T-helper 2 cell treated with Interferon-gamma antibody and Interleukin-4, amounts not matched to agents 100 ng/mL and 5 ng/mL, for 36 hours (primary cell): ENCODE measurements around the gene RDH8. TPM values are rescaled to one million over a fixed set of nuclear protein-coding genes. Genes with fewer than 3 reads are reported as not detected.
"Not testable (repeated sequence)": the region's sequence is repeated elsewhere in the genome, so short reads cannot be mapped to it uniquely, and the experiment has no call there.

ENCODE experiments used
- intact Hi-C: fragments of 100-400 bp; cut with micrococcal nuclease; formaldehyde crosslinking; loops from one replicate; pipeline ENCODE4 v1.15.1; 2023
- total RNA-seq: library from RNA; stranded (reverse); gene quantifications from 2 replicates; pipeline ENCODE4 v1.2.3, GENCODE V29; 2022

RDH8 gene
- total RNA-seq, 1 donor from 2014 or later = not detected

GRCh38 chr19:10005632-10006334, 7.5 kb upstream of the RDH8 start:
- intact Hi-C loops = no loop called here

- intact Hi-C loops = no loop called here
Observed at GRCh38 chr19:10006335-10006708, 7.0 kb upstream of the RDH8 start.

- intact Hi-C loops = no loop called here
Observed at GRCh38 chr19:10006752-10007323, 6.4 kb upstream of the RDH8 start.

- intact Hi-C loops = no loop called here
Observed at GRCh38 chr19:10007371-10008183, 5.7 kb upstream of the RDH8 start.

- intact Hi-C loops = no loop called here
Observed at GRCh38 chr19:10008184-10008765, 5.0 kb upstream of the RDH8 start.

GRCh38 chr19:10009714-10010224, 3.5 kb upstream of the RDH8 start:
- intact Hi-C loops = no loop called here

- intact Hi-C loops = no loop called here
Observed at GRCh38 chr19:10010247-10010691, 3.0 kb upstream of the RDH8 start, which contains the start of gene COL5A3. Gene COL5A3, minus strand, starts transcription at chr19:10010504. Its CDS starts 119 bp downstream, at chr19:10010385.

- intact Hi-C loops = no loop called here
Observed at GRCh38 chr19:10010939-10011338, 2.3 kb upstream of the RDH8 start.

GRCh38 chr19:10011974-10012373, 1.3 kb upstream of the RDH8 start:
- intact Hi-C loops = no loop called here

- intact Hi-C loops = no loop called here
Observed at GRCh38 chr19:10013834-10014618, 743 bp downstream of the RDH8 start.

- intact Hi-C loops = no loop called here
Observed at GRCh38 chr19:10018263-10018662, 5.0 kb downstream of the RDH8 start.

GRCh38 chr19:10018786-10019185, 5.5 kb downstream of the RDH8 start:
- intact Hi-C loops = no loop called here

GRCh38 chr19:10019246-10019645, 6.0 kb downstream of the RDH8 start:
- intact Hi-C loops = no loop called here

GRCh38 chr19:10020851-10021250, 7.6 kb downstream of the RDH8 start:
- intact Hi-C loops = no loop called here

GRCh38 chr19:10021446-10021845, 8.2 kb downstream of the RDH8 start:
- intact Hi-C loops = no loop called here

GRCh38 chr19:10021863-10022262, 8.6 kb downstream of the RDH8 start:
- intact Hi-C loops = no loop called here

- intact Hi-C loops = not testable (repeated sequence)
Observed at GRCh38 chr19:10023096-10023495, 9.8 kb downstream of the RDH8 start.

GRCh38 chr19:10026744-10027143, 13.5 kb downstream of the RDH8 start:
- intact Hi-C loops = loop anchor here (1.0 kb wide), 1 partner anchor 95 kb away; no protein-coding TSS in a partner anchor

- intact Hi-C loops = loop anchor here (1.0 kb wide), 1 partner anchor 96 kb away; no protein-coding TSS in a partner anchor
Observed at GRCh38 chr19:10027158-10027997, 14.1 kb downstream of the RDH8 start.

GRCh38 chr19:10033614-10034013, 20.3 kb downstream of the RDH8 start:
- intact Hi-C loops = no loop called here
